T-helper 1 cell treated with Interleukin-12 subunit alpha and Interleukin-12 subunit beta and Interleukin-4 antibody, amounts not matched to agents 30 ng/mL and 1 ng/mL, for 36 hours (primary cell): ENCODE data around the gene TYROBP. TPM values are rescaled to one million over a fixed set of nuclear protein-coding genes. Genes with fewer than 3 reads are reported as not detected.
"Not testable (repeated sequence)": the region's sequence is repeated elsewhere in the genome, so short reads cannot be mapped to it uniquely, and the experiment has no call there.

Experiments
- intact Hi-C: fragments of 100-400 bp; cut with micrococcal nuclease; formaldehyde crosslinking; loops from one replicate; pipeline ENCODE4 v1.15.1; 2024
- total RNA-seq: library from RNA; stranded (reverse); gene quantifications from 2 replicates; pipeline ENCODE4 v1.2.3, GENCODE V29; 2022

The TYROBP gene
- not detected in 2 replicates for total RNA-seq

- intact Hi-C loops: loop anchor here (10.0 kb wide), 1 partner anchor 693 kb away; no protein-coding TSS in a partner anchor
Measured at GRCh38 chr19:35908010-35908441, at the start of gene TYROBP. TYROBP (minus strand) TSS chr19:35908295; CDS start chr19:35908228, 67 bp downstream.

- intact Hi-C loops: not testable (repeated sequence)
Measured at GRCh38 chr19:35957411-35957810, 49.3 kb upstream of the TYROBP start.

GRCh38 chr19:35955881-35956634 lies 48.0 kb upstream of the TYROBP start:
- intact Hi-C loops: no loop called here

- intact Hi-C loops: no loop called here
Measured at GRCh38 chr19:35949131-35949530, 41.0 kb upstream of the TYROBP start.

GRCh38 chr19:35946203-35946602 lies 38.1 kb upstream of the TYROBP start:
- intact Hi-C loops: no loop called here

GRCh38 chr19:35945121-35945790 lies 37.2 kb upstream of the TYROBP start:
- intact Hi-C loops: no loop called here

GRCh38 chr19:35944556-35944955 lies 36.5 kb upstream of the TYROBP start:
- intact Hi-C loops: no loop called here

GRCh38 chr19:35943321-35944301 lies 35.5 kb upstream of the TYROBP start:
- intact Hi-C loops: no loop called here

- intact Hi-C loops: no loop called here
Measured at GRCh38 chr19:35942235-35942634, 34.1 kb upstream of the TYROBP start.

- intact Hi-C loops: no loop called here
Measured at GRCh38 chr19:35940839-35941238, 32.7 kb upstream of the TYROBP start.

GRCh38 chr19:35940078-35940775 lies 32.1 kb upstream of the TYROBP start:
- intact Hi-C loops: no loop called here

- intact Hi-C loops: no loop called here
Measured at GRCh38 chr19:35939307-35940077, 31.4 kb upstream of the TYROBP start.

- intact Hi-C loops: no loop called here
Measured at GRCh38 chr19:35938282-35939224, 30.5 kb upstream of the TYROBP start.

GRCh38 chr19:35937345-35938281 lies 29.5 kb upstream of the TYROBP start:
- intact Hi-C loops: no loop called here

GRCh38 chr19:35936738-35937268 lies 28.7 kb upstream of the TYROBP start:
- intact Hi-C loops: loop anchor here (1.0 kb wide), 1 partner anchor 117 kb away; the partner anchor contains the start of genes THAP8 and WDR62

GRCh38 chr19:35935911-35936737 lies 28.0 kb upstream of the TYROBP start, which contains the start of gene LRFN3:
LRFN3 (plus strand) TSS chr19:35936374; CDS start chr19:35939426, 3,052 bp downstream.
- intact Hi-C loops: loop anchor here (1.0 kb wide), 1 partner anchor 118 kb away; the partner anchor contains the start of genes THAP8 and WDR62
